Measurements from ENCODE around the gene TTI1.

DNA sequence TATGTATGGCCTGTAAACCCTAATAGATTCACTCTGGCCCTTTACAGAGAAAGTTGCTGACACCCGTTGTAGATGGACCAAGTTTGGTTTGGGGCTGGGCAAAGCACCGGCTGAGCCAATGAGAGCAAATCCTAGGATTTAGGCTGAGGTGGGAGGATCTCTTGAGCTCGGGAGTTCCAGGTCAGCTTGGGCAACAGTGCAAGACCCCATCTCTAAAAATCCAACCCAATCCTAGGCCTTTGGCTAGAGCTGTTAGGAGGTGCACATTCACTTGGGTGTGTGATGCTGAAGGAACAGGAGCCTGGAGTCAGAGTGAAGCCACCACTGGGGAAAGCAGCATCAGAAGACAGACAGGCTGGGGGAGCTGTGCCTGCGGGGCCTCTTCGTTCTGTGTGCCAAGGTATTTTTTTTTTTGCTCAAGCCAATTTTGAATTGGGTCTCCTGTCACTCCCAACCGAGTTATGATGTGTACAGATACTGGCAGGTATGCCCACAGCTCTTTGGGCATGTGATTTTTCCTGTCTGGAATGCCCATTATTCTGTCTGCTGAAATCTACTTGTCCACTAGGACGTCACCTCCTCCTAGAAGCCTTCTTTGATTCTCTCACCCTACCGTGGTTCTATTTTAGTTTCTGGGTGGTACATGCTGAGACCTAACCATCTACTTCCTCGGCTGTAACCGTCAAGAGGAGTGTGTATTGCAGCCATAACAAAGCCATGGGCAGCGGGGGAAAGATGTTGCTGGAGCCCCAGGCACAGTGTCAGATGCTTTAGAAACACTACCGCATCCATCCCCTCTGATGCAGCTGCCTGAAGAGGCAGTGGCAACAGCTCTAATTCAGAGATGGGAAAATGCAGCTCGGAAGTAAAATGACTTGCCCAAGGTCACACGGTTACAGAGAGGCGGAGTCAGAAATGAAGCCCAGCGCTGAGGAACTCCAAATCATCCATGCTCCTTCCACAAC is 54.0 kb downstream of the TTI1 start:
- TF ChIP-seq, protein P1, sequence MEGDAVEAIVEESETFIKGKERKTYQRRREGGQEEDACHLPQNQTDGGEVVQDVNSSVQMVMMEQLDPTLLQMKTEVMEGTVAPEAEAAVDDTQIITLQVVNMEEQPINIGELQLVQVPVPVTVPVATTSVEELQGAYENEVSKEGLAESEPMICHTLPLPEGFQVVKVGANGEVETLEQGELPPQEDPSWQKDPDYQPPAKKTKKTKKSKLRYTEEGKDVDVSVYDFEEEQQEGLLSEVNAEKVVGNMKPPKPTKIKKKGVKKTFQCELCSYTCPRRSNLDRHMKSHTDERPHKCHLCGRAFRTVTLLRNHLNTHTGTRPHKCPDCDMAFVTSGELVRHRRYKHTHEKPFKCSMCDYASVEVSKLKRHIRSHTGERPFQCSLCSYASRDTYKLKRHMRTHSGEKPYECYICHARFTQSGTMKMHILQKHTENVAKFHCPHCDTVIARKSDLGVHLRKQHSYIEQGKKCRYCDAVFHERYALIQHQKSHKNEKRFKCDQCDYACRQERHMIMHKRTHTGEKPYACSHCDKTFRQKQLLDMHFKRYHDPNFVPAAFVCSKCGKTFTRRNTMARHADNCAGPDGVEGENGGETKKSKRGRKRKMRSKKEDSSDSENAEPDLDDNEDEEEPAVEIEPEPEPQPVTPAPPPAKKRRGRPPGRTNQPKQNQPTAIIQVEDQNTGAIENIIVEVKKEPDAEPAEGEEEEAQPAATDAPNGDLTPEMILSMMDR (IDR thresholded peaks at IDR 0.05; ENCODE audit: insufficient read depth, low read depth, low read length), result no peak
- no peak for TF ChIP-seq EZH2 (IDR thresholded peaks at IDR 0.05; ENCODE audit: insufficient read depth, low read length)
